Measurements from ENCODE around the gene PSMB7. TPM values are rescaled to one million over a fixed set of nuclear protein-coding genes. Genes with fewer than 3 reads are reported as not detected.

Gene PSMB7
- total RNA-seq, 1 donor = 143 TPM

- H3K4me3 ChIP-seq (ENCODE audit: low read depth, low read length) = no peak overlapping the region
- DNase-seq (ENCODE audit: low read depth) = no peak
- TF ChIP-seq, protein P1, sequence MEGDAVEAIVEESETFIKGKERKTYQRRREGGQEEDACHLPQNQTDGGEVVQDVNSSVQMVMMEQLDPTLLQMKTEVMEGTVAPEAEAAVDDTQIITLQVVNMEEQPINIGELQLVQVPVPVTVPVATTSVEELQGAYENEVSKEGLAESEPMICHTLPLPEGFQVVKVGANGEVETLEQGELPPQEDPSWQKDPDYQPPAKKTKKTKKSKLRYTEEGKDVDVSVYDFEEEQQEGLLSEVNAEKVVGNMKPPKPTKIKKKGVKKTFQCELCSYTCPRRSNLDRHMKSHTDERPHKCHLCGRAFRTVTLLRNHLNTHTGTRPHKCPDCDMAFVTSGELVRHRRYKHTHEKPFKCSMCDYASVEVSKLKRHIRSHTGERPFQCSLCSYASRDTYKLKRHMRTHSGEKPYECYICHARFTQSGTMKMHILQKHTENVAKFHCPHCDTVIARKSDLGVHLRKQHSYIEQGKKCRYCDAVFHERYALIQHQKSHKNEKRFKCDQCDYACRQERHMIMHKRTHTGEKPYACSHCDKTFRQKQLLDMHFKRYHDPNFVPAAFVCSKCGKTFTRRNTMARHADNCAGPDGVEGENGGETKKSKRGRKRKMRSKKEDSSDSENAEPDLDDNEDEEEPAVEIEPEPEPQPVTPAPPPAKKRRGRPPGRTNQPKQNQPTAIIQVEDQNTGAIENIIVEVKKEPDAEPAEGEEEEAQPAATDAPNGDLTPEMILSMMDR (IDR thresholded peaks at IDR 0.05; ENCODE audit: insufficient read depth, low read depth, low read length) = no peak
Observed at GRCh38 chr9:124450931-124451661, 35.9 kb upstream of the PSMB7 start.

- peak within 1 kb of the TSS; percentile 2 for H3K4me3 ChIP-seq (ENCODE audit: low read depth, low read length)
- TF ChIP-seq, protein P1 (IDR thresholded peaks at IDR 0.05; ENCODE audit: insufficient read depth, low read depth, low read length) = no peak
- peak; percentile 7 for DNase-seq (ENCODE audit: low read depth)
Observed at GRCh38 chr9:124450241-124450924, 35.1 kb upstream of the PSMB7 start, which contains the start of gene ADGRD2. Gene ADGRD2 (plus strand): TSS chr9:124450451. CDS start chr9:124451667, 1,216 bp downstream.

- no peak for DNase-seq (ENCODE audit: low read depth)
- TF ChIP-seq, protein P1 (IDR thresholded peaks at IDR 0.05; ENCODE audit: insufficient read depth, low read depth, low read length) = no peak
- no peak overlapping the region for H3K4me3 ChIP-seq (ENCODE audit: low read depth, low read length)
Observed at GRCh38 chr9:124449381-124450151, 34.3 kb upstream of the PSMB7 start.

DNA sequence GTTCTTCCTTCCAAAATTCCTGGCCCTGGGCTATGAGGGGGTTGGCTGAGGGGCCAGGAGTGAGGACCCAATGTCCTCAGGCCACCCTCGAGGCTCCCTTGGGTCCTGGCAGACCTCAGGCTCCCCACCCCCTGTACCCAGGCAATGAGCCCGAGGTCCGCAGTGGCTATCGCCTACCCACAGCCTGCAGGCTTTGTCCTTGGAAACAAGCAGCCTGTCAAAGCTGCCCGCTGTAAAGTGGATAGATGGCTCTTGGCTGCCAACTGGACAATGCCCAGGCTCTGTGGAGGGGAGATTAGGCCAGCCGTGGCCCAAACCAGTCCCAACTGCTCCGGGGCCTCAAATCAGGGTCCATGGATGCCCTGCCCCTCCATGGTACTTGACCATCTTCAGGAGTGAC, 32.8 kb upstream of the PSMB7 start:
- H3K4me3 ChIP-seq (ENCODE audit: low read depth, low read length) = no peak overlapping the region
- DNase-seq (ENCODE audit: low read depth) = no peak
- TF ChIP-seq, protein P1 (IDR thresholded peaks at IDR 0.05; ENCODE audit: insufficient read depth, low read depth, low read length) = no peak

- H3K4me3 ChIP-seq (ENCODE audit: low read depth, low read length) = no peak overlapping the region
- DNase-seq (ENCODE audit: low read depth) = no peak
- TF ChIP-seq, protein P1 (IDR thresholded peaks at IDR 0.05; ENCODE audit: insufficient read depth, low read depth, low read length) = no peak
Observed at GRCh38 chr9:124447297-124447661, 32.0 kb upstream of the PSMB7 start.

DNA sequence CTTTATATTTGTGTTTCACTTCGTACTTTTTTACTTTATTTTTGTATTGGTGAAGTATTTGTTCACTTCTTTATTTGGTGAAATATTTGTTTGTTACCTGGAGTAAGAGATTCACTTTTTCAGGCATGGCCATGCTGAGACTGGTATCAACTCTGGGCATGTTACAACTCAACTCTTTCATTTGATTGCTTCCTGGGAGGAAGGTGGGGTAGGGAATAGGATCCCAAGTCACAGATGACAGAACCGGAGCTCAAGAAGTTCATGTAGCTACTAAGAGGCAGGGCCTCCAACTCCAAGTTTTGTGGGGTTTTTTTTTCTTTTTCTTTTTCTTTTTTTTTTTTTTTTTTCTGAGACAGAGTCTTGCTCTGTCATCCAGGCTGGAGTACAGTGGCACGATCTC, 28.9 kb upstream of the PSMB7 start:
- TF ChIP-seq, protein P1 (IDR thresholded peaks at IDR 0.05; ENCODE audit: insufficient read depth, low read depth, low read length) = no peak
- DNase-seq (ENCODE audit: low read depth) = no peak
- H3K4me3 ChIP-seq (ENCODE audit: low read depth, low read length) = no peak overlapping the region

All from fibroblast of villous mesenchyme (primary cell).